ENCODE data around the gene APOBR. TPM values are rescaled to one million over a fixed set of nuclear protein-coding genes. Genes with fewer than 3 reads are reported as not detected.

APOBR gene
- total and polyA plus RNA-seq, 9 of the 15 experiments (the other 6 are each of a cell fraction or from before 2014, with no cell fraction given) = 0.08 to 6.1 (median 2.8) TPM; not detected in 1

GRCh38 chr16:28491970-28492474 is 2.4 kb upstream of the APOBR start, which contains the start of gene CLN3 (continued):
- TF ChIP-seq ARID4B (CRISPR knock-in tag; IDR thresholded peaks at IDR 0.05) (peak; percentile 84), ZNF584 (CRISPR knock-in tag; IDR thresholded peaks at IDR 0.05; ENCODE audit: low read depth) (0 out of 2 replicates have a peak, but pooled peaks have one; percentile 58), PYGO2 (tag; IDR thresholded peaks at IDR 0.05) (0 out of 2 replicates have a peak, but pooled peaks have one; percentile 2), FOS (IDR thresholded peaks at IDR 0.05; ENCODE audit: extremely low read depth, insufficient read length) (peak; percentile 84), CHD2 (IDR thresholded peaks at IDR 0.05; ENCODE audit: low read depth, low read length) (0 out of 2 replicates have a peak, but pooled peaks have one; percentile 17), POU5F1 (IDR thresholded peaks at IDR 0.05; ENCODE audit: borderline replicate concordance, low read depth, low read length, partially characterized antibody) (no peak), ARHGAP35 (IDR thresholded peaks at IDR 0.05; ENCODE audit: partially characterized antibody) (no peak), STAG1 (CRISPR knock-in tag; IDR thresholded peaks at IDR 0.05; ENCODE audit: borderline replicate concordance) (no peak), ZNF384 (IDR thresholded peaks at IDR 0.05; ENCODE audit: low read depth, low read length) (peak; percentile 99), ZNF639 (CRISPR knock-in tag; conservative IDR thresholded peaks at IDR 0.05 in 1 of 2, IDR thresholded peaks at IDR 0.05 in 1 of 2) (peak in 1 of 2 experiments; percentile 82; a peak in 2 of 4 replicates), RBFOX2 (IDR thresholded peaks at IDR 0.05; ENCODE audit: low read depth, low read length) (peak; percentile 64), CREM (IDR thresholded peaks at IDR 0.05; ENCODE audit: low read depth) (peak; percentile 77), BRD4 (IDR thresholded peaks at IDR 0.05) (no peak), ZNF766 (CRISPR knock-in tag; conservative IDR thresholded peaks at IDR 0.05) (peak; percentile 70; the same call in 1 of the 2 replicates)
- TF ChIP-seq, protein P1, sequence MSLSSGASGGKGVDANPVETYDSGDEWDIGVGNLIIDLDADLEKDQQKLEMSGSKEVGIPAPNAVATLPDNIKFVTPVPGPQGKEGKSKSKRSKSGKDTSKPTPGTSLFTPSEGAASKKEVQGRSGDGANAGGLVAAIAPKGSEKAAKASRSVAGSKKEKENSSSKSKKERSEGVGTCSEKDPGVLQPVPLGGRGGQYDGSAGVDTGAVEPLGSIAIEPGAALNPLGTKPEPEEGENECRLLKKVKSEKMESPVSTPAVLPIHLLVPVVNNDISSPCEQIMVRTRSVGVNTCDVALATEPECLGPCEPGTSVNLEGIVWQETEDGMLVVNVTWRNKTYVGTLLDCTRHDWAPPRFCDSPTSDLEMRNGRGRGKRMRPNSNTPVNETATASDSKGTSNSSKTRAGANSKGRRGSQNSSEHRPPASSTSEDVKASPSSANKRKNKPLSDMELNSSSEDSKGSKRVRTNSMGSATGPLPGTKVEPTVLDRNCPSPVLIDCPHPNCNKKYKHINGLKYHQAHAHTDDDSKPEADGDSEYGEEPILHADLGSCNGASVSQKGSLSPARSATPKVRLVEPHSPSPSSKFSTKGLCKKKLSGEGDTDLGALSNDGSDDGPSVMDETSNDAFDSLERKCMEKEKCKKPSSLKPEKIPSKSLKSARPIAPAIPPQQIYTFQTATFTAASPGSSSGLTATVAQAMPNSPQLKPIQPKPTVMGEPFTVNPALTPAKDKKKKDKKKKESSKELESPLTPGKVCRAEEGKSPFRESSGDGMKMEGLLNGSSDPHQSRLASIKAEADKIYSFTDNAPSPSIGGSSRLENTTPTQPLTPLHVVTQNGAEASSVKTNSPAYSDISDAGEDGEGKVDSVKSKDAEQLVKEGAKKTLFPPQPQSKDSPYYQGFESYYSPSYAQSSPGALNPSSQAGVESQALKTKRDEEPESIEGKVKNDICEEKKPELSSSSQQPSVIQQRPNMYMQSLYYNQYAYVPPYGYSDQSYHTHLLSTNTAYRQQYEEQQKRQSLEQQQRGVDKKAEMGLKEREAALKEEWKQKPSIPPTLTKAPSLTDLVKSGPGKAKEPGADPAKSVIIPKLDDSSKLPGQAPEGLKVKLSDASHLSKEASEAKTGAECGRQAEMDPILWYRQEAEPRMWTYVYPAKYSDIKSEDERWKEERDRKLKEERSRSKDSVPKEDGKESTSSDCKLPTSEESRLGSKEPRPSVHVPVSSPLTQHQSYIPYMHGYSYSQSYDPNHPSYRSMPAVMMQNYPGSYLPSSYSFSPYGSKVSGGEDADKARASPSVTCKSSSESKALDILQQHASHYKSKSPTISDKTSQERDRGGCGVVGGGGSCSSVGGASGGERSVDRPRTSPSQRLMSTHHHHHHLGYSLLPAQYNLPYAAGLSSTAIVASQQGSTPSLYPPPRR (CRISPR knock-in tag; IDR thresholded peaks at IDR 0.05; ENCODE audit: borderline replicate concordance) = no peak
